Stimulated activated naive CD8-positive, alpha-beta T cell treated with anti-CD3 and anti-CD28 coated beads, Interleukin-15, amount 100 ng/mL, for 72 hours (primary cell): ENCODE measurements around the gene CAPN15.

Experiments used
- ATAC-seq: fragments of 150-1000 bp; cut with Tn5 transposase; 2 replicates; pipeline ENCODE4 v1.10.0; 2021; ENCODE audit warnings: mild to moderate bottlenecking, moderate library complexity
- DNase-seq, 2 donors: peaks; one replicate each; pipeline ENCODE4 v3.0.0; 2021 to 2022
- H3K27ac Mint-ChIP-seq, 2 donors: one replicate each; pipeline ENCODE4 v1.8.0; 2022; ENCODE audit warnings: mild to moderate bottlenecking in 2 of 2, mixed read lengths in 2 of 2, moderate library complexity in 2 of 2
- H3K27me3 Mint-ChIP-seq: one replicate; pipeline ENCODE4 v1.8.0; 2022; ENCODE audit warnings: mixed read lengths
- H3K4me1 Mint-ChIP-seq: one replicate; pipeline ENCODE4 v1.8.0; 2022; ENCODE audit warnings: mild to moderate bottlenecking, mixed read lengths
- H3K4me3 Mint-ChIP-seq, 2 donors: one replicate each; pipeline ENCODE4 v1.8.0; 2022; ENCODE audit warnings: mild to moderate bottlenecking in 2 of 2, mixed read lengths in 2 of 2, moderate library complexity in 1 of 2
- H3K9me3 Mint-ChIP-seq, 2 donors: one replicate each; pipeline ENCODE4 v1.8.0; 2022; ENCODE audit warnings: mixed read lengths in 2 of 2

CAPN15 gene

GRCh38 chr16:583470-583814 is 55.9 kb downstream of the CAPN15 start:
- ATAC-seq: no peak
- Mint-ChIP-seq H3K4me3 (no peak overlapping the region), H3K4me1 (peaks cover 21% of the 10 kb centered on the region), H3K27me3 (peaks cover 5% of the 10 kb centered on the region), H3K27ac (no peak overlapping the region), H3K9me3 (no peaks in the 10 kb centered on the region)
- DNase-seq: no peak

- DNase-seq (no peak), ATAC-seq (no peak)
- Mint-ChIP-seq H3K9me3 (no peaks in the 10 kb centered on the region), H3K27me3 (peaks cover 5% of the 10 kb centered on the region), H3K27ac (no peak overlapping the region), H3K4me3 (no peak overlapping the region), H3K4me1 (peaks cover 16% of the 10 kb centered on the region)
Observed at GRCh38 chr16:583815-584591, 56.5 kb downstream of the CAPN15 start.

- Mint-ChIP-seq H3K9me3 (no peaks in the 10 kb centered on the region), H3K27me3 (peaks cover 5% of the 10 kb centered on the region), H3K4me1 (peaks cover 15% of the 10 kb centered on the region), H3K4me3 (no peak overlapping the region), H3K27ac (no peak overlapping the region)
- ATAC-seq (no peak), DNase-seq (no peak)
Observed at GRCh38 chr16:585351-585750, 57.8 kb downstream of the CAPN15 start.

GRCh38 chr16:586047-586644 is 58.6 kb downstream of the CAPN15 start:
- H3K27ac Mint-ChIP-seq: no peak overlapping the region
- no peak for ATAC-seq
- peaks cover 5% of the 10 kb centered on the region for H3K27me3 Mint-ChIP-seq
- H3K4me1 Mint-ChIP-seq: peaks cover 23% of the 10 kb centered on the region
- DNase-seq: no peak
- no peaks in the 10 kb centered on the region for H3K9me3 Mint-ChIP-seq
- H3K4me3 Mint-ChIP-seq: no peak overlapping the region

GRCh38 chr16:586645-587590 is 59.4 kb downstream of the CAPN15 start:
- peak overlapping the region in 1 of 2 donors; percentile 65 for H3K27ac Mint-ChIP-seq
- peaks cover 5% of the 10 kb centered on the region for H3K27me3 Mint-ChIP-seq
- peaks cover 30% of the 10 kb centered on the region for H3K4me1 Mint-ChIP-seq
- peak overlapping the region; percentile 89 to 90 for H3K4me3 Mint-ChIP-seq
- no peaks in the 10 kb centered on the region for H3K9me3 Mint-ChIP-seq
- ATAC-seq (no peak), DNase-seq (no peak)

GRCh38 chr16:588639-588888 is 61.1 kb downstream of the CAPN15 start:
- ATAC-seq (peak; percentile 27), DNase-seq (no peak)
- Mint-ChIP-seq H3K4me1 (peaks cover 47% of the 10 kb centered on the region), H3K27me3 (peaks cover 5% of the 10 kb centered on the region), H3K4me3 (peak overlapping the region; percentile 89 to 90), H3K27ac (peak overlapping the region; percentile 89 to 98), H3K9me3 (no peaks in the 10 kb centered on the region)

- Mint-ChIP-seq H3K4me3 (peak overlapping the region; percentile 89 to 90), H3K4me1 (peaks cover 52% of the 10 kb centered on the region), H3K27me3 (peaks cover 5% of the 10 kb centered on the region), H3K9me3 (no peaks in the 10 kb centered on the region), H3K27ac (peak overlapping the region; percentile 97 to 99)
- ATAC-seq (peak; percentile 81), DNase-seq (peak; percentile 98 to 99)
Observed at GRCh38 chr16:588889-589657, 61.6 kb downstream of the CAPN15 start.

GRCh38 chr16:589658-590187 is 62.2 kb downstream of the CAPN15 start, which contains the start of gene RAB40C:
Gene RAB40C (plus strand): TSS chr16:590066. CDS start chr16:590292, 226 bp downstream.
- peak within 1 kb of the TSS; percentile 97 to 99 for H3K27ac Mint-ChIP-seq
- DNase-seq (peak; percentile 99), ATAC-seq (peak; percentile 90)
- no peaks in the 10 kb centered on the region for H3K9me3 Mint-ChIP-seq
- H3K4me1 Mint-ChIP-seq: peaks cover 59% of the 10 kb centered on the region
- H3K27me3 Mint-ChIP-seq: peaks cover 5% of the 10 kb centered on the region
- peak within 1 kb of the TSS; percentile 89 to 90 for H3K4me3 Mint-ChIP-seq

GRCh38 chr16:590188-590814 is 62.8 kb downstream of the CAPN15 start:
- H3K9me3 Mint-ChIP-seq: no peaks in the 10 kb centered on the region
- peak overlapping the region; percentile 0 to 9 for H3K27ac Mint-ChIP-seq
- peaks cover 4% of the 10 kb centered on the region for H3K27me3 Mint-ChIP-seq
- ATAC-seq: peak; percentile 1
- peak overlapping the region; percentile 77 to 86 for H3K4me3 Mint-ChIP-seq
- H3K4me1 Mint-ChIP-seq: peaks cover 63% of the 10 kb centered on the region
- peak in 1 of 2 donors; percentile 41 for DNase-seq

GRCh38 chr16:590815-591200 is 63.3 kb downstream of the CAPN15 start:
- DNase-seq: no peak
- Mint-ChIP-seq H3K27ac (peak overlapping the region; percentile 0 to 9), H3K4me3 (peak overlapping the region; percentile 77 to 86), H3K9me3 (no peaks in the 10 kb centered on the region), H3K4me1 (peaks cover 61% of the 10 kb centered on the region), H3K27me3 (no peaks in the 10 kb centered on the region)
- ATAC-seq: no peak

- Mint-ChIP-seq H3K27me3 (no peaks in the 10 kb centered on the region), H3K4me3 (peak overlapping the region; percentile 77 to 86), H3K27ac (peak overlapping the region in 1 of 2 donors; percentile 86), H3K4me1 (peaks cover 64% of the 10 kb centered on the region), H3K9me3 (no peaks in the 10 kb centered on the region)
- ATAC-seq (no peak), DNase-seq (no peak)
Observed at GRCh38 chr16:591231-591630, 63.7 kb downstream of the CAPN15 start.

- Mint-ChIP-seq H3K4me1 (peaks cover 63% of the 10 kb centered on the region), H3K9me3 (no peaks in the 10 kb centered on the region), H3K27ac (peak overlapping the region in 1 of 2 donors; percentile 36), H3K4me3 (peak overlapping the region in 1 of 2 donors; percentile 14), H3K27me3 (no peaks in the 10 kb centered on the region)
- no peak for ATAC-seq
- DNase-seq: peak in 1 of 2 donors; percentile 9
Observed at GRCh38 chr16:591892-592517, 64.5 kb downstream of the CAPN15 start.

- Mint-ChIP-seq H3K27ac (no peak overlapping the region), H3K4me1 (peaks cover 57% of the 10 kb centered on the region), H3K4me3 (no peak overlapping the region), H3K9me3 (no peaks in the 10 kb centered on the region), H3K27me3 (no peaks in the 10 kb centered on the region)
- no peak for ATAC-seq
- DNase-seq: no peak
Observed at GRCh38 chr16:592518-593306, 65.2 kb downstream of the CAPN15 start.
